ENCODE measurements around the gene CEP350. TPM values are rescaled to one million over a fixed set of nuclear protein-coding genes. Genes with fewer than 3 reads are reported as not detected.

Gene CEP350
- total and polyA plus RNA-seq, 10 of the 15 experiments (the other 5 are each of a cell fraction or from before 2014, with no cell fraction given), result 5.2 to 46.0 (median 23.1) TPM

DNA sequence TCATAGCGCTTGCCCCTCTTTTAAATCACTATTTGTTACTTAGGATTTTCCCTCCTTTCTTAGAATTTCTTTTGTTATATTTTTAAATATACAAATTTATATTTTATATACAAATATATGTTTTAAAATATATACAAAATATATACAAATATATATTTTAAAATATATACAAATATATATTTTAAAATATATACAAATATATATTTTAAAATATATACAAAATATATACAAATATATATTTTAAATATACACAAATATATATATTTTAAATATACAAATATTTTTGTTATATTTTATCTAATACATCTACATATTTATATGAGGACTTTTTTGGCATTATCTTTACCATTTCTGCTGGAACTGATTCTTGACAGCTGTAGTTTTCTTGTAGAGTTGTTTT, 149.2 kb downstream of the CEP350 start (continued):
- TF ChIP-seq REST (IDR thresholded peaks at IDR 0.05; ENCODE audit: low read depth, low read length), result no peak
- no peak for TF ChIP-seq RAD51 (IDR thresholded peaks at IDR 0.05)
- no peak for TF ChIP-seq JUND (IDR thresholded peaks at IDR 0.05; ENCODE audit: low read depth, low read length)
- TF ChIP-seq ELK1 (IDR thresholded peaks at IDR 0.05; ENCODE audit: low read depth, low read length), result no peak
- no peak for TF ChIP-seq IRF4 (IDR thresholded peaks at IDR 0.05; ENCODE audit: low read depth, low read length)
- TF ChIP-seq, protein P1, sequence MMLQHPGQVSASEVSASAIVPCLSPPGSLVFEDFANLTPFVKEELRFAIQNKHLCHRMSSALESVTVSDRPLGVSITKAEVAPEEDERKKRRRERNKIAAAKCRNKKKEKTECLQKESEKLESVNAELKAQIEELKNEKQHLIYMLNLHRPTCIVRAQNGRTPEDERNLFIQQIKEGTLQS (IDR thresholded peaks at IDR 0.05; ENCODE audit: borderline replicate concordance, extremely low read depth, low read depth, low read length), result no peak
- TF ChIP-seq ZSCAN29 (IDR thresholded peaks at IDR 0.05), result no peak
- TF ChIP-seq SRF (IDR thresholded peaks at IDR 0.05; ENCODE audit: low read depth in 2 of 2, low read length in 2 of 2), result no peak

Data from GM12878 (cell line).